Stomach smooth muscle (tissue), 2 donors: Measurements from ENCODE around the gene TSPY9.
"Not testable (repeated sequence)": the region's sequence is repeated elsewhere in the genome, so short reads cannot be mapped to it uniquely, and the experiment has no call there.

Experiments
- H3K27ac ChIP-seq: one replicate; pipeline ENCODE4 v1.7.0; 2013; ENCODE audit warnings: mild to moderate bottlenecking, low read length, inconsistent platforms
- H3K27me3 ChIP-seq, 2 donors: one replicate each; pipeline ENCODE4 v1.7.0; 2013; ENCODE audit warnings: low read length in 2 of 2; ENCODE audit not compliant: insufficient read depth in 2 of 2, control insufficient read depth in 1 of 2
- H3K36me3 ChIP-seq, 2 donors: one replicate each; pipeline ENCODE4 v1.7.0; 2013; ENCODE audit warnings: low read length in 2 of 2; ENCODE audit not compliant: control insufficient read depth in 2 of 2, insufficient read depth in 2 of 2
- H3K4me1 ChIP-seq: one replicate; pipeline ENCODE4 v1.7.0; 2013; ENCODE audit warnings: low read length; ENCODE audit not compliant: control insufficient read depth, insufficient read depth
- H3K4me3 ChIP-seq, 2 donors: one replicate each; pipeline ENCODE4 v1.7.0; 2013; ENCODE audit warnings: low read length in 2 of 2
- H3K9ac ChIP-seq, 2 donors: one replicate each; pipeline ENCODE4 v1.7.0; 2013; ENCODE audit warnings: low read length in 2 of 2, mild to moderate bottlenecking in 1 of 2
- H3K9me3 ChIP-seq, 2 donors: one replicate each; pipeline ENCODE4 v1.7.0; 2013; ENCODE audit warnings: low read length in 2 of 2; ENCODE audit not compliant: control insufficient read depth in 2 of 2
- donor health status: healthy.
- donor health status: Pancreatic carcinoma.

The TSPY9 gene, protein sequence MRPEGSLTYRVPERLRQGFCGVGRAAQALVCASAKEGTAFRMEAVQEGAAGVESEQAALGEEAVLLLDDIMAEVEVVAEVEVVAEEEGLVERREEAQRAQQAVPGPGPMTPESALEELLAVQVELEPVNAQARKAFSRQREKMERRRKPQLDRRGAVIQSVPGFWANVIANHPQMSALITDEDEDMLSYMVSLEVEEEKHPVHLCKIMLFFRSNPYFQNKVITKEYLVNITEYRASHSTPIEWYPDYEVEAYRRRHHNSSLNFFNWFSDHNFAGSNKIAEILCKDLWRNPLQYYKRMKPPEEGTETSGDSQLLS

DNA sequence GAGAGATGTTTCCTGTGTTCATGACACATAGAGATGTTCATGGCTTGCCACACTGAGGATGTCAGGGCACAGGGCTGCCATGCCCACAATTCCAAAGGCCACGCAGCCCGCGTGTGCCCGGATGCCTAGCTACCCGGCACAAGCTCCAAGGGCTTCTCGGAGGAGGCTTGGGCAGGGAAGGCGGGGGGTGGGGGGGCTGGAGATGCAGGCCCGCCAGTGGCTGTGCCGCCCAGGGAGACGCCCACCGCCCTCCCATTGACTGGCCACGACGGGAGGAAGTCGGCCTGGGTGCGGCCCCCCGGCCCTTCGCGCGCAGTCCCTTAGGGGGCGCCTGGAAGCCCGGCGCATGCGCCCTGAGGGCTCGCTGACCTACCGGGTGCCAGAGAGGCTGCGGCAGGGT lies at the start of gene TSPY9:
Gene TSPY9, plus strand, starts transcription at position 301 of the 400 bp plus-strand sequence. Its CDS starts 46 bp downstream, at position 347.
- H3K4me3 ChIP-seq, H3K9me3 ChIP-seq, H3K9ac ChIP-seq, H3K27ac ChIP-seq, H3K27me3 ChIP-seq, H3K36me3 ChIP-seq, H3K4me1 ChIP-seq: not testable (repeated sequence)

DNA sequence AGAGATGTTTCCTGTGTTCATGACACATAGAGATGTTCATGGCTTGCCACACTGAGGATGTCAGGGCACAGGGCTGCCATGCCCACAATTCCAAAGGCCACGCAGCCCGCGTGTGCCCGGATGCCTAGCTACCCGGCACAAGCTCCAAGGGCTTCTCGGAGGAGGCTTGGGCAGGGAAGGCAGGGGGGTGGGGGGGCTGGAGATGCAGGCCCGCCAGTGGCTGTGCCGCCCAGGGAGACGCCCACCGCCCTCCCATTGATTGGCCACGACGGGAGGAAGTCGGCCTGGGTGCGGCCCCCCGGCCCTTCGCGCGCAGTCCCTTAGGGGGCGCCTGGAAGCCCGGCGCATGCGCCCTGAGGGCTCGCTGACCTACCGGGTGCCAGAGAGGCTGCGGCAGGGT lies 20.4 kb upstream of the TSPY9 start, which contains the start of gene TSPY1:
Gene TSPY1, plus strand, starts transcription at position 301 of the 400 bp plus-strand sequence. Its CDS starts 46 bp downstream, at position 347.
- not testable (repeated sequence) for H3K27me3 ChIP-seq, H3K36me3 ChIP-seq, H3K9ac ChIP-seq, H3K9me3 ChIP-seq, H3K4me3 ChIP-seq, H3K4me1 ChIP-seq, H3K27ac ChIP-seq

DNA sequence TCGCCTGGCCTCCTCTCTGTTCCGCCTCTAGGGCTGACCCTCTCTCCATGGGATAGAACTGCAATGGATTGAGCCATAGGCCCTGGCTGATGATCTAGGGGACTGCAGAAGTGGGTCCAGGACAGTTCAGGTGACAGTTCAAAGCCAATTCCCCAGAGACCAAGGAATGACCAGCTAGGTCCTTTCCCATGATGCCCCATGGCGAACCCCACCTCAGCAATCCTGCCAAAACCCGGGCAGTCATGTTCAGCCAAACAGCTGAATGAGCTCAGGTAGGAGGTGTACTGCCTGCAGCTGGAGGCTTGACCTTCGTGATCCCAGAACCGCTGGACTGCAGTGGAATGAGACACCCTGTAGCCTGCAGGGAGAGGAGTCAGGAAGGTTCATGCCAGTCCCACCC lies 17.3 kb downstream of the TSPY9 start:
- not testable (repeated sequence) for H3K4me1 ChIP-seq, H3K27ac ChIP-seq, H3K9me3 ChIP-seq, H3K36me3 ChIP-seq, H3K27me3 ChIP-seq, H3K9ac ChIP-seq, H3K4me3 ChIP-seq

DNA sequence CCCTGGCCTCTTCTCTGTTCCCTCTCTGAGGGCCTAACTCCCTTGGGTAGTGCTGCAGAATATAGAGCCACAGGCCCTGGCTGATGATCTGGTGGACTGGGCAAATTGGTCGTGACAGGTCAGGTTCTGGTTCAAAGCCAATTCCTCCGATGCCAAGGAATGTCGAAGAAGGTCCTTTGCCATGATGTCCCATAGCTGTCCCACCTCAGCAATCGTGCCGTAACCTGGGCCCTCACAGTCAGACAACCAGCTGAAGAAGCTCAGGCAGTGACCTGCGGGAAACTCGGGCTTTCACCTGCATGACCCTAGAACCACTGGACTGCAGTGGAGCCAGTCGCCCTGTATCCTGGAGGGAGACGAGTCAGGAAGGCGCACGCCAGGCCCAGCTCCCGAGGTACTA lies 29.2 kb downstream of the TSPY9 start:
- H3K9me3 ChIP-seq, H3K9ac ChIP-seq, H3K4me1 ChIP-seq, H3K4me3 ChIP-seq, H3K27me3 ChIP-seq, H3K27ac ChIP-seq, H3K36me3 ChIP-seq: not testable (repeated sequence)

DNA sequence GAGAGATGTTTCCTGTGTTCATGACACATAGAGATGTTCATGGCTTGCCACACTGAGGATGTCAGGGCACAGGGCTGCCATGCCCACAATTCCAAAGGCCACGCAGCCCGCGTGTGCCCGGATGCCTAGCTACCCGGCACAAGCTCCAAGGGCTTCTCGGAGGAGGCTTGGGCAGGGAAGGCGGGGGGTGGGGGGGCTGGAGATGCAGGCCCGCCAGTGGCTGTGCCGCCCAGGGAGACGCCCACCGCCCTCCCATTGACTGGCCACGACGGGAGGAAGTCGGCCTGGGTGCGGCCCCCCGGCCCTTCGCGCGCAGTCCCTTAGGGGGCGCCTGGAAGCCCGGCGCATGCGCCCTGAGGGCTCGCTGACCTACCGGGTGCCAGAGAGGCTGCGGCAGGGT lies 40.5 kb downstream of the TSPY9 start, which contains the start of gene TSPY10:
Gene TSPY10, plus strand, starts transcription at position 301 of the 400 bp plus-strand sequence. Its CDS starts 46 bp downstream, at position 347.
- not testable (repeated sequence) for H3K9ac ChIP-seq, H3K4me3 ChIP-seq, H3K36me3 ChIP-seq, H3K4me1 ChIP-seq, H3K27me3 ChIP-seq, H3K9me3 ChIP-seq, H3K27ac ChIP-seq
